LNCaP clone FGC (cell line): ENCODE results near the gene STX17.
A peak's percentile ranks its signal among the peaks of the same experiment; 100 is the strongest.

Experiments
- DNase-seq: peaks from one replicate; pipeline ENCODE4 v3.0.0-alpha.2; 2011; ENCODE audit warnings: low read depth
- H3K4me3 ChIP-seq: 2 replicates; pipeline ENCODE4 v1.5.1; 2011; ENCODE audit warnings: mild to moderate bottlenecking, low read depth, low read length, control low read depth
- CTCF ChIP-seq: IDR thresholded peaks from 2 replicates; pipeline ENCODE4 v1.5.1; 2012; ENCODE audit warnings: mild to moderate bottlenecking; ENCODE audit not compliant: control insufficient read depth, insufficient read depth; ENCODE audit errors: extremely low read depth

The STX17 gene

GRCh38 chr9:99878651-99879050 is 27.8 kb upstream of the STX17 start:
- DNase-seq = no peak
- TF ChIP-seq CTCF = no peak
- H3K4me3 ChIP-seq = no peak overlapping the region

- no peak overlapping the region for H3K4me3 ChIP-seq
- TF ChIP-seq CTCF = no peak
- no peak for DNase-seq
Observed at GRCh38 chr9:99881769-99882168, 24.7 kb upstream of the STX17 start.

- TF ChIP-seq CTCF = no peak
- DNase-seq = no peak
- H3K4me3 ChIP-seq = no peak overlapping the region
Observed at GRCh38 chr9:99885747-99886146, 20.7 kb upstream of the STX17 start.

- peak; percentile 23; the same call in 1 of the 2 replicates for TF ChIP-seq CTCF
- no peak for DNase-seq
Observed at GRCh38 chr9:99889120-99889519, 17.3 kb upstream of the STX17 start.

GRCh38 chr9:99894826-99895225 is 11.6 kb upstream of the STX17 start:
- no peak overlapping the region for H3K4me3 ChIP-seq

More at GRCh38 chr9:99889120-99889519, 17.3 kb upstream of the STX17 start:
- H3K4me3 ChIP-seq = no peak overlapping the region

GRCh38 chr9:99895510-99895909 is 10.9 kb upstream of the STX17 start:
- no peak for TF ChIP-seq CTCF
- no peak overlapping the region for H3K4me3 ChIP-seq
- no peak for DNase-seq

More at GRCh38 chr9:99894826-99895225, 11.6 kb upstream of the STX17 start:
- no peak for DNase-seq
- TF ChIP-seq CTCF = no peak

- H3K4me3 ChIP-seq = no peak overlapping the region
- no peak for DNase-seq
- TF ChIP-seq CTCF = no peak
Observed at GRCh38 chr9:99896119-99896518, 10.3 kb upstream of the STX17 start.
